WTC11 (cell line): Measurements from ENCODE around the gene ABHD16B.

ENCODE experiments used
- ATF1 ChIP-seq: sonication (generic); formaldehyde crosslinking; IDR thresholded peaks from 2 replicates; pipeline ENCODE4 v1.8.1; 2023; ENCODE audit warnings: mild to moderate bottlenecking, moderate library complexity, missing genetic modification reagents
- CTCF ChIP-seq: fragments of 200-600 bp; IDR thresholded peaks from 2 replicates; pipeline ENCODE4 v1.8.0; 2022; ENCODE audit warnings: antibody characterized with exemption
- E2F5 ChIP-seq: sonication (generic); formaldehyde crosslinking; IDR thresholded peaks from 2 replicates; pipeline ENCODE4 v1.8.1; 2022; ENCODE audit warnings: mild to moderate bottlenecking, moderate library complexity, missing genetic modification reagents
- MLX ChIP-seq: sonication (generic); formaldehyde crosslinking; IDR thresholded peaks from 2 replicates; pipeline ENCODE4 v1.8.1; 2023; ENCODE audit warnings: mild to moderate bottlenecking, missing genetic modification reagents, moderate library complexity
- NR3C1 ChIP-seq: sonication (generic); formaldehyde crosslinking; conservative IDR thresholded peaks from 2 replicates; pipeline ENCODE4 v1.8.1; 2023; ENCODE audit warnings: low read depth, mild to moderate bottlenecking, missing genetic modification reagents
- SMAD3 ChIP-seq: sonication (generic); formaldehyde crosslinking; IDR thresholded peaks from 2 replicates; pipeline ENCODE4 v1.8.0; 2022; ENCODE audit warnings: missing genetic modification reagents, mild to moderate bottlenecking, borderline replicate concordance
- USF1 ChIP-seq: sonication (generic); formaldehyde crosslinking; IDR thresholded peaks from 2 replicates; pipeline ENCODE4 v1.8.0; 2022; ENCODE audit warnings: mild to moderate bottlenecking, missing genetic modification reagents
- ZBTB21 ChIP-seq: sonication (generic); formaldehyde crosslinking; IDR thresholded peaks from 2 replicates; pipeline ENCODE4 v1.8.1; 2023; ENCODE audit warnings: mild to moderate bottlenecking, missing genetic modification reagents, borderline replicate concordance
- TF ChIP-seq, protein P1 (sequence below): sonication (generic); formaldehyde crosslinking; IDR thresholded peaks from 2 replicates; pipeline ENCODE4 v1.8.1; 2023; ENCODE audit warnings: mild to moderate bottlenecking, missing genetic modification reagents, moderate library complexity
- TF ChIP-seq, protein P2 (sequence below): sonication (generic); formaldehyde crosslinking; IDR thresholded peaks from 2 replicates; pipeline ENCODE4 v1.8.0; 2022; ENCODE audit warnings: missing genetic modification reagents

GRCh38 chr20:63831646-63831992, 29.7 kb upstream of the ABHD16B start:
- TF ChIP-seq SMAD3 (CRISPR knock-in tag): no peak
- no peak for TF ChIP-seq CTCF
- TF ChIP-seq E2F5: no peak
- TF ChIP-seq MLX: no peak
- no peak for TF ChIP-seq NR3C1
- no peak for TF ChIP-seq ATF1 (CRISPR knock-in tag)
- no peak for TF ChIP-seq USF1 (CRISPR knock-in tag)
- TF ChIP-seq ZBTB21 (CRISPR knock-in tag): no peak
- TF ChIP-seq, protein P1, sequence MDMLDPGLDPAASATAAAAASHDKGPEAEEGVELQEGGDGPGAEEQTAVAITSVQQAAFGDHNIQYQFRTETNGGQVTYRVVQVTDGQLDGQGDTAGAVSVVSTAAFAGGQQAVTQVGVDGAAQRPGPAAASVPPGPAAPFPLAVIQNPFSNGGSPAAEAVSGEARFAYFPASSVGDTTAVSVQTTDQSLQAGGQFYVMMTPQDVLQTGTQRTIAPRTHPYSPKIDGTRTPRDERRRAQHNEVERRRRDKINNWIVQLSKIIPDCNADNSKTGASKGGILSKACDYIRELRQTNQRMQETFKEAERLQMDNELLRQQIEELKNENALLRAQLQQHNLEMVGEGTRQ (CRISPR knock-in tag): no peak
- TF ChIP-seq, protein P2, sequence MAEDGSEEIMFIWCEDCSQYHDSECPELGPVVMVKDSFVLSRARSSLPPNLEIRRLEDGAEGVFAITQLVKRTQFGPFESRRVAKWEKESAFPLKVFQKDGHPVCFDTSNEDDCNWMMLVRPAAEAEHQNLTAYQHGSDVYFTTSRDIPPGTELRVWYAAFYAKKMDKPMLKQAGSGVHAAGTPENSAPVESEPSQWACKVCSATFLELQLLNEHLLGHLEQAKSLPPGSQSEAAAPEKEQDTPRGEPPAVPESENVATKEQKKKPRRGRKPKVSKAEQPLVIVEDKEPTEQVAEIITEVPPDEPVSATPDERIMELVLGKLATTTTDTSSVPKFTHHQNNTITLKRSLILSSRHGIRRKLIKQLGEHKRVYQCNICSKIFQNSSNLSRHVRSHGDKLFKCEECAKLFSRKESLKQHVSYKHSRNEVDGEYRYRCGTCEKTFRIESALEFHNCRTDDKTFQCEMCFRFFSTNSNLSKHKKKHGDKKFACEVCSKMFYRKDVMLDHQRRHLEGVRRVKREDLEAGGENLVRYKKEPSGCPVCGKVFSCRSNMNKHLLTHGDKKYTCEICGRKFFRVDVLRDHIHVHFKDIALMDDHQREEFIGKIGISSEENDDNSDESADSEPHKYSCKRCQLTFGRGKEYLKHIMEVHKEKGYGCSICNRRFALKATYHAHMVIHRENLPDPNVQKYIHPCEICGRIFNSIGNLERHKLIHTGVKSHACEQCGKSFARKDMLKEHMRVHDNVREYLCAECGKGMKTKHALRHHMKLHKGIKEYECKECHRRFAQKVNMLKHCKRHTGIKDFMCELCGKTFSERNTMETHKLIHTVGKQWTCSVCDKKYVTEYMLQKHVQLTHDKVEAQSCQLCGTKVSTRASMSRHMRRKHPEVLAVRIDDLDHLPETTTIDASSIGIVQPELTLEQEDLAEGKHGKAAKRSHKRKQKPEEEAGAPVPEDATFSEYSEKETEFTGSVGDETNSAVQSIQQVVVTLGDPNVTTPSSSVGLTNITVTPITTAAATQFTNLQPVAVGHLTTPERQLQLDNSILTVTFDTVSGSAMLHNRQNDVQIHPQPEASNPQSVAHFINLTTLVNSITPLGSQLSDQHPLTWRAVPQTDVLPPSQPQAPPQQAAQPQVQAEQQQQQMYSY (CRISPR knock-in tag): no peak
